HepG2 (cell line): ENCODE measurements around the gene B3GALT6. TPM values are rescaled to one million over a fixed set of nuclear protein-coding genes. Genes with fewer than 3 reads are reported as not detected.

Experiments
- ATAC-seq: fragments of 200-7000 bp; cut with Tn5 transposase; 3 replicates; pipeline ENCODE4 v1.9.1; 2020; ENCODE audit warnings: mild to moderate bottlenecking, moderate library complexity
- BruUV-seq: library from RNA; stranded (reverse); fragments of 400-500 nt; replicated peaks from 2 replicates; lab custom pipeline; 2021; lab: Mats Ljungman, UMichigan
- CTCF ChIA-PET: fragments of 300-600 bp; formaldehyde crosslinking; extraction: SDS; loops from one replicate; lab custom pipeline; 2021; ENCODE audit warnings: low total read pairs, inconsistent platforms, low intra/inter-chr PET ratio; lab: Yijun Ruan, JAX
- POLR2A ChIA-PET: fragments of 350-600 bp; sonication (Branson Sonifier 250); formaldehyde crosslinking; loops from one replicate; lab custom pipeline; 2020; ENCODE audit warnings: antibody characterized with exemption, inconsistent platforms; lab: Yijun Ruan, JAX
- DNase-seq: peaks from one replicate; pipeline ENCODE4 v3.0.0-alpha.2; 2015; ENCODE audit warnings: low spot score
- FAIRE-seq: peaks from 3 replicates; lab custom pipeline; 2011; peaks lifted over from hg19 to GRCh38; lab: Jason Lieb, UNC
- H2AFZ ChIP-seq: one replicate; pipeline ENCODE4 v1.6.1; 2011; ENCODE audit warnings: low read length, inconsistent platforms
- H3K27ac ChIP-seq: fragments of 300-600 bp; 3 replicates; pipeline ENCODE4 v1.8.0; 2011; ENCODE audit warnings: mixed run types, mild to moderate bottlenecking, mixed read lengths, low read length, inconsistent platforms; ENCODE audit not compliant: insufficient read depth; ENCODE audit errors: extremely low read length
- H3K27me3 ChIP-seq, 2 experiments: fragments of 200-600 bp in 1 of 2; 2 replicates in 1 of 2; 3 replicates in 1 of 2; pipeline versions ENCODE4 v1.6.0 to v1.8.0; 2011; ENCODE audit warnings: low read length in 2 of 2, mild to moderate bottlenecking in 2 of 2, moderate library complexity in 2 of 2, inconsistent platforms in 1 of 2; ENCODE audit not compliant: insufficient read depth in 2 of 2, control insufficient read depth in 1 of 2
- H3K36me3 ChIP-seq, 2 experiments: fragments of 200-600 bp in 1 of 2; replicated peaks in 1 of 2; 2 replicates in 1 of 2; 3 replicates in 1 of 2; pipeline versions ENCODE4 v1.5.1 to v1.8.0; 2011; ENCODE audit warnings: low read length in 2 of 2, inconsistent platforms in 1 of 2; ENCODE audit not compliant: insufficient read depth in 2 of 2, control insufficient read depth in 1 of 2
- H3K4me1 ChIP-seq: 2 replicates; pipeline ENCODE4 v1.5.1; 2012; ENCODE audit warnings: low read length, inconsistent platforms; ENCODE audit not compliant: insufficient read depth
- H3K4me2 ChIP-seq: 2 replicates; pipeline ENCODE4 v1.6.0; 2011; ENCODE audit warnings: low read depth, low read length, inconsistent platforms
- H3K4me3 ChIP-seq, 3 experiments: fragments of 200-600 bp in 1 of 3; sonication (generic), shearing (Covaris generic) in 1 of 3; replicated peaks in 1 of 3; 2 replicates each; pipeline ENCODE4 v1.5.1; 2011 to 2016; ENCODE audit warnings: low read length in 3 of 3, inconsistent platforms in 2 of 3, low read depth in 2 of 3, mild to moderate bottlenecking in 2 of 3, control low read depth in 1 of 3, mixed read lengths in 1 of 3; ENCODE audit not compliant: insufficient read depth in 1 of 3
- H3K79me2 ChIP-seq: one replicate; pipeline ENCODE4 v1.6.1; 2011; ENCODE audit warnings: low read length, inconsistent platforms; ENCODE audit not compliant: insufficient read depth
- H3K9ac ChIP-seq: 2 replicates; pipeline ENCODE4 v1.6.0; 2011; ENCODE audit warnings: mild to moderate bottlenecking, low read depth, low read length, inconsistent platforms; ENCODE audit not compliant: insufficient read depth
- H3K9me3 ChIP-seq: 2 replicates; pipeline ENCODE4 v1.5.1; 2012; ENCODE audit warnings: mild to moderate bottlenecking, low read length
- H4K20me1 ChIP-seq: 2 replicates; pipeline ENCODE4 v1.6.0; 2011; ENCODE audit warnings: inconsistent platforms, mild to moderate bottlenecking, low read length, moderate library complexity; ENCODE audit not compliant: insufficient read depth
- ADNP ChIP-seq: sonication (generic); formaldehyde crosslinking; IDR thresholded peaks from 2 replicates; pipeline ENCODE4 v1.4.0; 2020; ENCODE audit warnings: missing genetic modification reagents
- AFF4 ChIP-seq: sonication (generic); formaldehyde crosslinking; IDR thresholded peaks from 2 replicates; pipeline ENCODE4 v1.4.0; 2020; ENCODE audit warnings: missing genetic modification reagents
- JARID2 ChIP-seq: sonication (generic); formaldehyde crosslinking; IDR thresholded peaks from 2 replicates; pipeline ENCODE4 v1.8.1; 2023; ENCODE audit warnings: missing genetic modification reagents, inconsistent platforms; ENCODE audit not compliant: insufficient replicate concordance
- SCMH1 ChIP-seq: sonication (generic); formaldehyde crosslinking; IDR thresholded peaks from 2 replicates; pipeline ENCODE4 v1.9.0; 2021; ENCODE audit warnings: missing genetic modification reagents, mild to moderate bottlenecking, borderline replicate concordance
- SOX6 ChIP-seq, 2 experiments: fragments of 450-650 bp in 1 of 2; sonication (generic) in 1 of 2; formaldehyde crosslinking in 1 of 2; IDR thresholded peaks; 2 replicates each; pipeline versions ENCODE4 v1.4.0 to v1.6.1; 2017 to 2020; ENCODE audit warnings: antibody characterized with exemption in 1 of 2, mild to moderate bottlenecking in 1 of 2, missing genetic modification reagents in 1 of 2
- TFE3 ChIP-seq: IDR thresholded peaks from 2 replicates; pipeline ENCODE4 v1.6.1; 2016
- ZNF30 ChIP-seq: sonication (generic); formaldehyde crosslinking; IDR thresholded peaks from 2 replicates; pipeline ENCODE4 v1.5.0; 2020; ENCODE audit warnings: mild to moderate bottlenecking, missing genetic modification reagents
- ZNF34 ChIP-seq: sonication (generic); formaldehyde crosslinking; IDR thresholded peaks from 2 replicates; pipeline ENCODE4 v1.4.0; 2020; ENCODE audit warnings: mild to moderate bottlenecking, missing genetic modification reagents, borderline replicate concordance
- ZNF577 ChIP-seq: sonication (generic); formaldehyde crosslinking; IDR thresholded peaks from 2 replicates; pipeline ENCODE4 v1.4.0; 2020; ENCODE audit warnings: mild to moderate bottlenecking, low read depth, missing genetic modification reagents, borderline replicate concordance
- ZNF687 ChIP-seq: sonication (generic); formaldehyde crosslinking; IDR thresholded peaks from 2 replicates; pipeline ENCODE4 v1.5.1; 2020; ENCODE audit warnings: mild to moderate bottlenecking, missing genetic modification reagents, moderate library complexity
- WGBS: methylation state at CpG from one replicate; pipeline ENCODE4 v1.1.6; 2017; ENCODE audit warnings: low lambda C conversion rate; 5-methylcytosine and 5-hydroxymethylcytosine counted together
- in situ Hi-C: cut with HindIII; loops from 2 replicates; pipeline ENCODE4 v1.10.0; 2017; ENCODE audit warnings: low pct_unique_long_range_greater_than_20kb; ENCODE audit not compliant: extremely low pct_ligation_motif_present
- intact Hi-C: fragments of 100-400 bp; cut with micrococcal nuclease; formaldehyde crosslinking; loops from one replicate; pipeline ENCODE4 v1.10.0; 2022; ENCODE audit not compliant: unreplicated experiment
- polyA plus RNA-seq, 8 experiments: library from polyadenylated mRNA; depleted of rRNA in 3 of 8; stranded (reverse) in 7 of 8; unstranded in 1 of 8; fragments of >200 nt; fragmentation: Illumina TruSeq in 4 of 8; extraction: Trizol in 4 of 8; gene quantifications; 2 replicates each; pipeline versions ENCODE4 v1.2.1 to v1.2.3, GENCODE V29; 2011 to 2016; ENCODE audit warnings: low read depth in 4 of 8, missing spikeins in 1 of 8, mixed read lengths in 1 of 8; ENCODE audit not compliant: insufficient read depth in 1 of 8
- total RNA-seq, 5 experiments: library from RNA; depleted of rRNA; stranded (reverse); fragments of >200 nt; fragmentation: Illumina TruSeq; extraction: Trizol; gene quantifications; 2 replicates each; pipeline ENCODE4 v1.2.3, GENCODE V29; 2016; ENCODE audit warnings: low read depth in 1 of 5

B3GALT6 gene
- total and polyA plus RNA-seq, 2 of the 13 experiments (the other 11 are each of a cell fraction or from before 2014, with no cell fraction given), result 3.9 to 14.2 TPM

- TF ChIP-seq AFF4 (no peak), ZNF30 (CRISPR knock-in tag) (no peak)
- TF ChIP-seq, all 625 proteins: peak for 0
Observed at GRCh38 chr1:1197551-1198422, 34.2 kb upstream of the B3GALT6 start (continued).

GRCh38 chr1:1198423-1199140, 33.5 kb upstream of the B3GALT6 start:
- Histone ChIP-seq H3K4me2 (no peak overlapping the region), H3K79me2 (no peaks in the 10 kb centered on the region), H3K27me3 (peaks cover 16 to 41% of the 10 kb centered on the region in 2 experiments; a peak in 4 of 5 replicates), H3K4me1 (peaks cover 22% of the 10 kb centered on the region), H3K9me3 (peaks cover 11% of the 10 kb centered on the region), H3K36me3 (no peaks in the 10 kb centered on the region), H4K20me1 (no peaks in the 10 kb centered on the region), H3K4me3 (no peak overlapping the region; a peak in 1 of 6 replicates), H3K9ac (no peak overlapping the region), H3K27ac (no peak overlapping the region), H2AFZ (no peak overlapping the region)
- POLR2A ChIA-PET, result interaction anchor here (1.0 kb wide), 1 partner anchor 34 kb away, joined by 3 read pairs; no protein-coding TSS in a partner anchor
- in situ Hi-C loops (no loop called here), intact Hi-C loops (no loop called here)
- DNase-seq, result no peak
- BruUV-seq, result no TSS peak
- ATAC-seq, result peak; percentile 47
- 13% methylated on average over 3 of the region's 23 CpGs for WGBS
- no peak for FAIRE-seq
- CTCF ChIA-PET, result no interaction called here
- TF ChIP-seq ZNF34 (CRISPR knock-in tag) (no peak), ZNF577 (CRISPR knock-in tag) (no peak), TFE3 (CRISPR knock-in tag) (no peak), JARID2 (CRISPR knock-in tag) (no peak), SCMH1 (no peak), ADNP (CRISPR knock-in tag) (no peak), ZNF687 (no peak), SOX6 (IDR thresholded peaks at IDR 0.05) (no peak), SOX6 (CRISPR knock-in tag; IDR thresholded peaks at IDR 0.05) (no peak)
